GM21576 (cell line): ENCODE data around the gene PRKACB.
"Not testable (repeated sequence)": the region's sequence is repeated elsewhere in the genome, so short reads cannot be mapped to it uniquely, and the experiment has no call there.

Experiments
- ATAC-seq: cut with Tn5 transposase; IDR thresholded peaks from one replicate; pipeline ENCODE4 v1.9.1; 2021; ENCODE audit warnings: mild to moderate bottlenecking, moderate library complexity; ENCODE audit not compliant: unreplicated experiment

PRKACB gene

DNA sequence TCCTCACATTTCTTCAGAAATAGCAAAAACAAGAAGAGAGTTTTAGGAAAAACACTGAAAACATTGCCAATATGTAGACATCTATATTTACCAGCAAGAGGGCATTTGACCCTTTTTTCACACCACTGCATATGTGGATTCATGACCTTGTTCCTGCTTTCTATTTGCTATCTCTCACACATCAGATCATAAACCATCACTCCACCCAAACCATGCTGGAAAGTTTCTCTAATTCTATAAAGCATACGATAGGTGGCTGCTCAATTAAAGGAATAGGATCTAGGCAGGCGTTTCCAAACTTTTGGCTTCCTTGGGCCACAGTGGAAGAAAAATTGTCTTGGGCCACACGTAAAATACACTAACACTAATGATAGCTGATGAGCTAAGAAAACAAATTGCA, 121.8 kb downstream of the PRKACB start:
- ATAC-seq, result no peak

GRCh38 chr1:84266748-84267147, 122.7 kb downstream of the PRKACB start:
- no peak for ATAC-seq

- ATAC-seq, result no peak
Measured at GRCh38 chr1:84267476-84267875, 123.4 kb downstream of the PRKACB start.

- ATAC-seq, result no peak
Measured at GRCh38 chr1:84268346-84268745, 124.3 kb downstream of the PRKACB start.

DNA sequence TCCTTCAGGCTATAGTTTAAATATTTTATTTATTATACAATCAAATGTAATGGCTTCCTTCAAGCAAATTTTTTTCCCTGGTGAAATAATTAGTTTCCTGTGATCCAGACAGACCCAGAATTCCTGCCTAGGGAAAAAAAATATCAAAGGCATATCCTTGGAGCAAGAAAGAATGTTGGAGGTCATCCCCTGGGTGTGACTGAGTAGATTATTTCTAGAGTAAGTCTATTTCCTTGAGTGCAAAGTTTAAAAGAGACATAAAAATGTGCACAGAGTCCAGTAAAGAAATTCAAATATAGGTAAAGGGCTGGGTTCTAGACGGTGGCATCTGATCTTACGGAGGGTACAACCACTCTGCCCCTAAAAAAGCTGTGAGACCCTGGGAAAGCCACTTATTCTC, 125.2 kb downstream of the PRKACB start:
- no peak for ATAC-seq

- ATAC-seq, result peak; percentile 97
Measured at GRCh38 chr1:84271441-84272151, 127.5 kb downstream of the PRKACB start.

DNA sequence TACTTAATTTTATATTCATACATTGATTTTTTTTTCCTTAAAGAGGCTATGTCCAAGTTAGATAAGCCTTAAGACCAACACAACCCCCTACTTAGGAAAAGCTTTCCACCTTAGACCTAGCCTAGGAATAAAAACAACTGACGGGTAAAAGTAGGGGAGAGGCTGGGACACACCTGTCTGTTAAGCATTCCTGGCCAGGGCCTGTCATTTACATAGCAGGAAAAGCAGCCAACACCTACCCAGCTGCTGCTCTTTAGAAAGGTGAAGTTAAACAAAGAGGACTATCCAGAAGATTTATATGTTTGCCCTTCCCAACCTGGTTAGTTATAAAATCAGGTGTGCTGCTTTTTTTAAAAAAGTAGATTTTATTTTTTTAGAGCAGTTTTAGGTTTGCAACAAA, 128.3 kb downstream of the PRKACB start:
- no peak for ATAC-seq

- ATAC-seq, result no peak
Measured at GRCh38 chr1:84277343-84278059, 133.4 kb downstream of the PRKACB start.

DNA sequence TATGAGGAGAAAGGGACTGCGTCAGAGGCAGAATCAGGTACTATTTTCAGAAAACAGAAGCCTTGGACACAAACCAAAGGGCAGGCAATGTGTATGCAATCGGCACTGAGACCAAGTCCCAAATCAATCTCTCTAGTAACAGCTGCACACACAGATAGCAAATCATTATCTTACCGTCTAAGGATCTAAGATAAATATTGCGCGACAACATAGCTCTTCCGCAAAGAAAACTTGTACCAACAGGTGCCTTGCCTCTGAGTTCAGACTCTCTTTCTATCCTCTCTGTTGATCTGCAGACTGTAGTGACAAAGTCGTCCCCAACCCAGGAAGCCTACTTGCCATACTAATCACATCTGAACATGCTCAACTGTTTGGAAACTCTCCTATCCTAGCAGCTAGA, 134.8 kb downstream of the PRKACB start:
- no peak for ATAC-seq

- no peak for ATAC-seq
Measured at GRCh38 chr1:84280912-84281311, 136.8 kb downstream of the PRKACB start.

DNA sequence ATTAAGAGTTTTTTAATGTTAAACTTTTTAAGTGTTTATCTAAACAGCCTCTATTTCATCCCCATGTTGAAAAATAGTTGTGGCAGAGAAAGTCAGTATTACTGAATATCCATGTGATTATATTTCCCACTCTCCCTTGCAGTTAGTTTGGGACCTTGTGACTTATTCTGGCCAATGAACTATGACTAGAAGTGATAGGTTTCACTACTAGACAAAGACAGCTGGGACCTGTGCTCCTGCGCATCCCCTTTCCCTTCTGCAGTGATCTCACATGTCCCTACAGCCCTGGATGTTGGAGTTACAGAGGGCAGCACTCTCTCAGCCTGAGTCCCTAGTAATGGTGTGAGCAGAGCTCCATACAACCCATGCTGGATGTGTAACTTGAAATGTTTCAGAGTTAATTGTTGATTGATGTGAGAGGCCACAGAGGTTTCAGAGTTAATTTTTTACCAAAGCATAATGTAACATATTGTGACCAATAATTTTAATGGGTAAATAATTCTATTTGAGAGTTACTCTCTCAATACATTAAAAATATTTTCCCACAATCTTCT, 138.8 kb downstream of the PRKACB start:
- ATAC-seq, result no peak

- ATAC-seq, result no peak
Measured at GRCh38 chr1:84283381-84283780, 139.3 kb downstream of the PRKACB start.

GRCh38 chr1:84286071-84286470, 142.0 kb downstream of the PRKACB start:
- no peak for ATAC-seq

DNA sequence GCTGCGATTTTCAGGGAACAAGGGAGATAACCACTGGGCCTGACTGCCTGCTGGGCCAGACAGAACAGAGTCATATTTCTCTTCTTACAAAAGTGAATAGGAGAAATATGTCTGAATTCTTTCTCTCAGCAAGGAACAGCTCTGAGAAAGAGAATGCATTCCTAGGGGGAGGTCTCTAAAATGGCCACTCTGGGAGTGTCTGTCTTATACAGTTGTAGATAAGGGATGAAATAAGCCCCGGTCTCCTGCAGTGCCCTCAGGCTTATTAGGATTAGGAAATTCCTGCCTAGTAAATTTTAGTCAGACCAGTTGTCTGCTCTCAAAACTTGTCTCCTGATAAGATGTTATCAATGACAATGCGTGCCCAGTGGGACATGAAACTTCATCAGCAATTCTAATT, 143.3 kb downstream of the PRKACB start:
- not testable (repeated sequence) for ATAC-seq
